Activated CD8-positive, alpha-beta memory T cell treated with anti-CD3 and anti-CD28 coated beads for 4 hours (primary cell): ENCODE measurements around the gene OR10H3.
"Not testable (repeated sequence)": the region's sequence is repeated elsewhere in the genome, so short reads cannot be mapped to it uniquely, and the experiment has no call there.

ENCODE experiments used
- DNase-seq, 2 donors: peaks; one replicate each; pipeline ENCODE4 v3.0.0-alpha.2; 2020; ENCODE audit warnings: low read depth in 2 of 2

OR10H3 gene

GRCh38 chr19:15779756-15780476 lies 42.1 kb downstream of the OR10H3 start:
- no peak for DNase-seq

- DNase-seq: no peak
Measured at GRCh38 chr19:15780610-15781418, 43.0 kb downstream of the OR10H3 start.

GRCh38 chr19:15781661-15782060 lies 43.9 kb downstream of the OR10H3 start:
- no peak for DNase-seq

GRCh38 chr19:15782211-15782610 lies 44.4 kb downstream of the OR10H3 start:
- no peak for DNase-seq

GRCh38 chr19:15782896-15783295 lies 45.1 kb downstream of the OR10H3 start:
- not testable (repeated sequence) for DNase-seq

- DNase-seq: no peak
Measured at GRCh38 chr19:15787611-15788155, 49.9 kb downstream of the OR10H3 start, which contains the start of gene OR10H5. TSS of gene OR10H5 (plus strand) at chr19:15787661. CDS start at chr19:15794049, 6,388 bp downstream.

- no peak for DNase-seq
Measured at GRCh38 chr19:15788594-15789270, 50.9 kb downstream of the OR10H3 start.

- DNase-seq: no peak
Measured at GRCh38 chr19:15790096-15790495, 52.3 kb downstream of the OR10H3 start.
